ENCODE measurements around the gene OAS1.

Gene OAS1

DNA sequence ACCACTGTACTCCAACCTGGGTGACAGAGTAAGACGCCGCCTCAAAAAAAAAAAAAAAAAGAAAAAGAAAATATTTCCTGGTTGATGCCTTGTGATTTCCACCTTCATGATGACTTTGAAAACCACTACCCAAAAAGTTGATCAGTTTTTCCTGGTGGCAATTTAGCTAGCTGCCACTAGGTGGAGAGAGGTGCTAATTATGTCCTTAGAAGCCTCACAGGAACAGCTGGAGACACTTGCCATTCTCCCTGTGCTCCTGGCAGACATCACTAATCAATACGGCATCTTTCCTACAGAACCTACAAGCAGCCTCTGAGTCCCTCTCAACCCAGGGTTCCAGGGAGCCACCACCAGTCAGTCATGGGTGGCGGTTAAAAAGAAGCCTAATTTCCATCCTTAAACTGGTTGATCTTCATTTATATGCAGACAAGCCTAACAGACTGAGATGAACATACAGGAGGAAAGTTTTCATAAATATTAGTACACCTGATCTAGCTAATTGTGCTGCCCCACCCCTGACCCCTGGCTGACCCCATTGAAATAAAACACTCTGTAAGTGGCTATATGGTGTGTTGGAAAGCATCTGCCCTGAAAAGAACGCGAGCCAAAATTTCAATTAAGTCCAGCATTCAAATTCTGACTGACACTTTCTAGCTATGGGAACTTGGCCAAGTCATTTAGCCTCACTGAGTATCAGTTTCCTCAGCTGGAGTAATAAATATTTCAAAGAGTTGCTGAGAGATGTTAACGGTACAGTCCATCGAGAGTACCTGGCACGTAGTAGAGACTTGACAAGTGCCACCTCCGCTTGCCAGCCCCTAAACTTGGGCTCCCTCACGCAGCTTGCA, 6.2 kb upstream of the OAS1 start:
- DNase-seq: peak; percentile 17
- Histone ChIP-seq H3K27ac (no peak overlapping the region), H3K4me3 (ENCODE audit: low read depth, low read length) (no peak overlapping the region), H3K27me3 (ENCODE audit: insufficient read depth, low read depth, severe bottlenecking) (peaks cover 81% of the 10 kb centered on the region), H3K36me3 (no peaks in the 10 kb centered on the region), H3K9me3 (ENCODE audit: severe bottlenecking) (no peaks in the 10 kb centered on the region)
- TF ChIP-seq, protein P1, sequence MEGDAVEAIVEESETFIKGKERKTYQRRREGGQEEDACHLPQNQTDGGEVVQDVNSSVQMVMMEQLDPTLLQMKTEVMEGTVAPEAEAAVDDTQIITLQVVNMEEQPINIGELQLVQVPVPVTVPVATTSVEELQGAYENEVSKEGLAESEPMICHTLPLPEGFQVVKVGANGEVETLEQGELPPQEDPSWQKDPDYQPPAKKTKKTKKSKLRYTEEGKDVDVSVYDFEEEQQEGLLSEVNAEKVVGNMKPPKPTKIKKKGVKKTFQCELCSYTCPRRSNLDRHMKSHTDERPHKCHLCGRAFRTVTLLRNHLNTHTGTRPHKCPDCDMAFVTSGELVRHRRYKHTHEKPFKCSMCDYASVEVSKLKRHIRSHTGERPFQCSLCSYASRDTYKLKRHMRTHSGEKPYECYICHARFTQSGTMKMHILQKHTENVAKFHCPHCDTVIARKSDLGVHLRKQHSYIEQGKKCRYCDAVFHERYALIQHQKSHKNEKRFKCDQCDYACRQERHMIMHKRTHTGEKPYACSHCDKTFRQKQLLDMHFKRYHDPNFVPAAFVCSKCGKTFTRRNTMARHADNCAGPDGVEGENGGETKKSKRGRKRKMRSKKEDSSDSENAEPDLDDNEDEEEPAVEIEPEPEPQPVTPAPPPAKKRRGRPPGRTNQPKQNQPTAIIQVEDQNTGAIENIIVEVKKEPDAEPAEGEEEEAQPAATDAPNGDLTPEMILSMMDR (IDR thresholded peaks at IDR 0.05; ENCODE audit: low read depth, low read length): peak; percentile 65

DNA sequence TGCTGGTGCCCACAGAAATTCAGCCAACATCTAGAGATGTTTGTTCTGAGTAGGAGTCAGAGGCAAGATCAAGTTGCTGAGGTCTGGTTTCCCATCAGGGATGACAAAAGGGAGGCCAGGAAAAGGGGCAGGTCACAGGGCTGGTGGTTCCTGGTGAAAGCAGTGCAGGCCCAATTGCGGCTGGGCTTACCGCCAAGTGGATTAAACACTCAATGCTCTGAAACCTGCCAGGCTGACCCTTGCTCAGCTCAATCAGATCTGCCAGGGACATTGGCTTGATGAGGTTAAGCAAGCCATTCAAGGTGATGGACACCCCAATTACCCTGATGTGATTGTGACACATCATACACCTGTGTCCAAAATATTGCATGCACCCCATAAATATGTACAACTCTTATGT, 5.5 kb upstream of the OAS1 start:
- H3K4me3 ChIP-seq (ENCODE audit: low read depth, low read length): no peak overlapping the region
- H3K27me3 ChIP-seq (ENCODE audit: insufficient read depth, low read depth, severe bottlenecking): peaks cover 81% of the 10 kb centered on the region
- H3K9me3 ChIP-seq (ENCODE audit: severe bottlenecking): no peaks in the 10 kb centered on the region
- no peak for DNase-seq
- H3K36me3 ChIP-seq: no peaks in the 10 kb centered on the region
- TF ChIP-seq, protein P1 (IDR thresholded peaks at IDR 0.05; ENCODE audit: low read depth, low read length): no peak
- no peak overlapping the region for H3K27ac ChIP-seq

DNA sequence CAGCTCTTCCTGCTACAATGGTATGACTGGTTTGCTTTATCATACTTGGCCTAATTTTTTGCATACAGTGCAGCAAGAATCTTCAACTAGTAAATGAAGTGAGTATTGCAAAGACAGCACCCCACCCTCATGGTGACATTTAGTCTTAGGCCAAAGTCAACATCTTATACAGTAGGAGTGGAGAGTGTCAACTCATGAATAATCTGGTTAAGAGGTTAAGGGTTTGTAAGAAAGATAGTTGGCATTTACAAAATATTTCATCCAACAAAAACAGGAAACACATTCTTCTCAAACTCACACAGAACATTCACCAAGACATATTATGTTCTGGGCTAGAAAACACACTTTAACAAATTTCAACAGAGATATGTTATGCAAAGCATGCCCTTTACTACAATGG, 2.2 kb upstream of the OAS1 start:
- H3K4me3 ChIP-seq (ENCODE audit: low read depth, low read length): no peak overlapping the region
- DNase-seq: no peak

DNA sequence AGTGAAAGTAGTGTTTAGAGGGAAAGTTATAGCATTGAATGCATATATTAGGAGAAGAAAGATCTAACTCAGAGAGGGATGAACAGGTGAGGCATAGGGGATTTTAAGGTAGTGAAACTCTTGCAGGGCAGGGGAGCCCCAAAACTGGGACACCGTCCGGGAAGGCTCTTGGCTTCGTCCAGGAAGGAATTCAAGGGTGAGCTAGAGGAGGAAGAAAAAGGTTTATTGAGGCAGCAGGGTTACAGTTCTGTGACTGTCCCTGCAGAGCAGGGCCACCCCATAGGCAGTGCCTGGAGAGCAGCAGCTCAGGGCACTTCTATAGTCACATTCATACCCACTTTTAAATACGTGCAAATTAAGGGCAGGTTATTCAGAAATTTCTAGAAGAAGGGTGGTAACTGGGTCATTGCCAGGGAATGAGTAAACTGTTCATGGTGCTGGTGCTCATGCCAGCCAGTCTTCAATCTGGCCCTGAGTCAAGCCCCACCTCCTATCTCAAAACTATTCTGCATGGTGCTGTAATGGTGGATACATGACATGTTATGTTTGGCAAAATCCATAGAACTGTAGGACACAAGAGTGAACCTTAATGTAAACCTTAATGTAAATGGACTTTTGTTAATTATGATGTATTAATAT, 1.2 kb upstream of the OAS1 start:
- Histone ChIP-seq H3K36me3 (no peaks in the 10 kb centered on the region), H3K27me3 (ENCODE audit: insufficient read depth, low read depth, severe bottlenecking) (peaks cover 75% of the 10 kb centered on the region), H3K9me3 (ENCODE audit: severe bottlenecking) (no peaks in the 10 kb centered on the region), H3K27ac (no peak overlapping the region), H3K4me3 (ENCODE audit: low read depth, low read length) (no peak overlapping the region)
- no peak for DNase-seq
- TF ChIP-seq, protein P1 (IDR thresholded peaks at IDR 0.05; ENCODE audit: low read depth, low read length): no peak

More for the DNA sequence above, 2.2 kb upstream of the OAS1 start:
- Histone ChIP-seq H3K27ac (no peak overlapping the region), H3K9me3 (ENCODE audit: severe bottlenecking) (no peaks in the 10 kb centered on the region), H3K36me3 (no peaks in the 10 kb centered on the region), H3K27me3 (ENCODE audit: insufficient read depth, low read depth, severe bottlenecking) (peaks cover 76% of the 10 kb centered on the region)
- TF ChIP-seq, protein P1 (IDR thresholded peaks at IDR 0.05; ENCODE audit: low read depth, low read length): no peak

DNA sequence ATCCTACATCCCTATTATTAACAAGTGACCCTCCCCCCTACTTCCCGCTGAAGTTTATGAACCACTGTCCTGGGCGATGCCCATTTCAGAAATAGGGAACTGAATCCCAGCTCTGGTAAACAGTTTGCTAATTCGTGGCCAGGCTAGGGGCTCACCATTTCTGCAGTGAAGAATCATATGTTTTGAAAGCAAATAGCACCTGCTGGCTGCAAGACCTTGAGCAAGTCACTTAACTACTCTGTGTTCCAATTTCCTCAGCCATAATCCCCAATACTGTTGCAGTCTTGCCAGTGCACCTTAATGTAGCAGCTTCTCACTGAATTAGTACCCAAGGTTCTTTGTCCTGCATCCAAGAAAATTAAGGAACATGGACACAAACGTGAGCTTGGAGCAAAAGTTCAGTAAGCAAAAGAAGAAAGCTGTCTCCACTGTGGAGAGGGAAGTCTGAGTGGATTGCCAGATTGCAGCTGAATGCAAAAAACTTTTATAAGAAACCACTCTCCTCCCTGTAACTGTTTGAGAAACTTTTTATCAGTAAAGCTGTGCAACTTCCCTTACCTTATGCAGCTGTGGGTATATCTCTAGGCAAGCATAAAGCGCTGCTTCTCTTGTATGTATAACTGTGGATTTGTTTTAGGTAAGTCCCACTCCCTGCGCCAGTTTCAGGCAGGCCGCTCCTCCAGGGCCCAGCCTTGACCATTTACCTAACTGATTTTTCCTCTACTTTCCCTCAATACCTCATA, 824 bp downstream of the OAS1 start:
- Histone ChIP-seq H3K27me3 (ENCODE audit: insufficient read depth, low read depth, severe bottlenecking) (peaks cover 74% of the 10 kb centered on the region), H3K4me3 (ENCODE audit: low read depth, low read length) (no peak overlapping the region), H3K27ac (no peak overlapping the region), H3K36me3 (no peaks in the 10 kb centered on the region), H3K9me3 (ENCODE audit: severe bottlenecking) (peaks cover 2% of the 10 kb centered on the region)
- TF ChIP-seq, protein P1 (IDR thresholded peaks at IDR 0.05; ENCODE audit: low read depth, low read length): no peak
- no peak for DNase-seq

Data from WERI-Rb-1 (cell line).